ENCODE data around the gene RPL5. TPM values are rescaled to one million over a fixed set of nuclear protein-coding genes. Genes with fewer than 3 reads are reported as not detected.
A peak's percentile ranks its signal among the peaks of the same experiment; 100 is the strongest.
"Not testable (repeated sequence)": the region's sequence is repeated elsewhere in the genome, so short reads cannot be mapped to it uniquely, and the experiment has no call there.

Gene RPL5
- total RNA-seq = 1,000 to 10,000 TPM; 1,244 to 1,829 (median 1,582) TPM

- DNase-seq (ENCODE audit: low spot score in 2 of 2) = peak; percentile 95 to 99
- peak in 1 of 2 donors; percentile 70 for TF ChIP-seq POLR2A (IDR thresholded peaks at IDR 0.05)
- TF ChIP-seq CTCF (IDR thresholded peaks at IDR 0.05) = peak in 1 of 3 donors; percentile 2
- intact Hi-C loops (cut with DNase I; ENCODE audit: low total_unique reads) = no loop called here
- peak within 1 kb of the TSS; percentile 99 for H3K4me3 ChIP-seq (ENCODE audit: low read depth, poor library complexity, severe bottlenecking)
- 0% methylated on average over 57 of the region's 57 CpGs for WGBS, 2 donors
Measured at GRCh38 chr1:92831762-92832536, at the start of gene RPL5. TSS of gene RPL5 (plus strand) at chr1:92832040. CDS start at chr1:92832115, 75 bp downstream.

GRCh38 chr1:92783550-92783949 lies 48.3 kb upstream of the RPL5 start:
- H3K4me3 ChIP-seq (ENCODE audit: low read depth, poor library complexity, severe bottlenecking); DNase-seq (ENCODE audit: low spot score in 2 of 2); intact Hi-C loops (cut with DNase I; ENCODE audit: low total_unique reads): not testable (repeated sequence)
- 39 to 44% methylated on average over 14 of the region's 14 CpGs for WGBS, 2 donors

- 1% methylated on average over 3 to 10 of the region's 25 CpGs for WGBS, 2 donors
- intact Hi-C loops (cut with DNase I; ENCODE audit: low total_unique reads) = no loop called here
- no peak for TF ChIP-seq POLR2A (IDR thresholded peaks at IDR 0.05)
- TF ChIP-seq CTCF (IDR thresholded peaks at IDR 0.05) = no peak
- peak overlapping the region; percentile 82 for H3K4me3 ChIP-seq (ENCODE audit: low read depth, poor library complexity, severe bottlenecking)
- DNase-seq (ENCODE audit: low spot score in 2 of 2) = peak; percentile 15 to 86
Measured at GRCh38 chr1:92784021-92784638, 47.7 kb upstream of the RPL5 start.

- TF ChIP-seq POLR2A (IDR thresholded peaks at IDR 0.05) (no peak), CTCF (IDR thresholded peaks at IDR 0.05) (no peak)
- WGBS, 2 donors = 1% methylated on average over 28 to 65 of the region's 94 CpGs
- DNase-seq (ENCODE audit: low spot score in 2 of 2) = peak; percentile 89 to 98
- intact Hi-C loops (cut with DNase I; ENCODE audit: low total_unique reads) = no loop called here
- peak within 1 kb of the TSS; percentile 82 for H3K4me3 ChIP-seq (ENCODE audit: low read depth, poor library complexity, severe bottlenecking)
Measured at GRCh38 chr1:92784639-92785500, 47.0 kb upstream of the RPL5 start, which contains the start of gene EVI5. TSS of gene EVI5 (minus strand) at chr1:92785108. CDS start at chr1:92736546, 48,562 bp downstream.

GRCh38 chr1:92786111-92786901 lies 45.5 kb upstream of the RPL5 start:
- WGBS, 2 donors = 73 to 82% methylated on average over 5 of the region's 5 CpGs
- intact Hi-C loops (cut with DNase I; ENCODE audit: low total_unique reads) = no loop called here
- no peak for DNase-seq (ENCODE audit: low spot score in 2 of 2)
- TF ChIP-seq POLR2A (IDR thresholded peaks at IDR 0.05) (no peak), CTCF (IDR thresholded peaks at IDR 0.05) (no peak)
- no peak overlapping the region for H3K4me3 ChIP-seq (ENCODE audit: low read depth, poor library complexity, severe bottlenecking)

All from lower leg skin (tissue), 4 donors.